GM12878 (cell line): ENCODE data around the gene EZH2.

ENCODE experiments used
- CTCF ChIP-seq, 3 experiments: IDR thresholded peaks in 2 of 3; conservative IDR thresholded peaks in 1 of 3; 2 replicates each; pipeline ENCODE4 v1.5.1; 2011; ENCODE audit warnings: low read depth in 3 of 3, low read length in 3 of 3, mild to moderate bottlenecking in 3 of 3, control low read depth in 2 of 3, moderate library complexity in 2 of 3, inconsistent platforms in 1 of 3, mixed read lengths in 1 of 3; ENCODE audit not compliant: control insufficient read depth in 2 of 3, insufficient read depth in 1 of 3; ENCODE audit errors: extremely low read depth in 1 of 3
- HDAC2 ChIP-seq: fragments of 200-600 bp; sonication (generic); IDR thresholded peaks from 2 replicates; pipeline ENCODE4 v1.6.1; 2017
- SMC3 ChIP-seq: IDR thresholded peaks from 2 replicates; pipeline ENCODE4 v1.6.1; 2011; ENCODE audit warnings: low read length, improper control_type of control experiment, borderline replicate concordance

GRCh38 chr7:148882841-148883265 lies 1.2 kb downstream of the EZH2 start:
- TF ChIP-seq SMC3 (no peak), CTCF (IDR thresholded peaks at IDR 0.05 in 2 of 3, conservative IDR thresholded peaks at IDR 0.05 in 1 of 3; ENCODE audit: control insufficient read depth in 2 of 3, extremely low read depth in 1 of 3, insufficient read depth in 1 of 3, low read depth in 3 of 3, low read length in 3 of 3) (no peak), HDAC2 (no peak)
